NCI-H1105 (cell line): Measurements from ENCODE around the gene DNER.
A peak's percentile ranks its signal among the peaks of the same experiment; 100 is the strongest.

Experiments
- DNase-seq: peaks from one replicate; lab custom pipeline; 2025; lab: John Stamatoyannopoulos, UW

DNER gene

DNA sequence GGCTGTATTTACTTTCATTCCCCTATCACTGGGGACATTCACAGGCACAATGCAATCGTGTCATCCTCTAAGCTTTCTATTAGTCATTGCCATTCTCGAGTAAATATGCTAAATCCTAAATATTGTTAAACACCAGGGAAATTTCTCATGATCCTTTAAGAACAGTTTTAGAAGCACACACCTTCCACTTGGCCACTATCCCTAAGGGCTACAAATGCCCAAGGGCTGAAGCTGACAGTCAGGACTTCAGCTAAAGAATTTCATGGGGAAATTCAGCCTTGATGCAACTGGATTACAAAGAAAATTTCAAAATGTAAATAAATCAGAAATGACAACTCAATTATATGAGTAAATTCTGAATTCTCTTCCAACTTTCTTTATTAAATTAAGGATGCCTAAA is 280.2 kb downstream of the DNER start:
- DNase-seq: no peak

DNA sequence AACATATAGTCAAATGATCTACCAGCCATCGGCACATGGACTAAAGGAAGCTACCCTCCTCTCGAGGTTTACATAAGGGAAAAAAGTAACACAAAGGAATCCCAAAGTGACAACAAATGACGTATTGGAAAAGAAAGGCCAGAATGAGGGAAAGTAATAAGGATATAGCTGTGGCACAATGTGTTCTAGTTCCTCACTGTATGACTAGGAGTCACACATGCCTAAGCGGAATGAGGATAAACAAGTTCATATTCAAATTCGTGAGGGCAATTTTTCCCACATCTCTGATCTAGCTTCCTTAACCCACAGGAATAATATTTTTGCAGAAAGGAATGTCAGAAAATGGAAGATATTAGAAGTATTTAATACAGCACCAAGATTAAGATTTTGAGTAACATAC is 281.0 kb downstream of the DNER start:
- no peak for DNase-seq

DNA sequence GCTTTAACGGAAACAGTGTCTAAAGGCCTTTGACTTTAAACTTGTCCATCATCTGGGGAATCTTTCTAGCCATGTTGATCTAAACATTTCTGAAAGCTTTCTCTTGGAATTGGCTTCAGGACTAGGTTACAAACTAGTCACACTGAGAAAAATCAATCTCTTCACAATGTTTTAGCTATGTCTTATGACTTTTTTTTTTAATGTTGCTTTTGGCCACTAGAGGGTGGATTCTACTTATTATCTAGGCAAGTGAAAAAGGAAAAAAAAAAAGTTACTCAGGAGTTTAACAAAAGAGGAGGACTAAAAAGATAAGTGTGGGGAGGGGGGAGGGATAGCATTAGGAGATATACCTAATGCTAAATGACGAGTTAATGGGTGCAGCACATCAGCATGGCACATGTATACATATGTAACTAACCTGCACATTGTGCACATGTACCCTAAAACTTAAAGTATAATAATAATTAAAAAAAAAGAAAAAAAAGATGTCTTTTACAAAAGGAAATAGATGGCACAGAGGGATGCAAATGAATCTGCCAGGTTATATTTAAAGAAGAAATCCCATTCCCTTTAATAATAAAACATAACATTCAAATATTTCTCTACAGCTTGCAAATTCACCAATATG is 282.9 kb downstream of the DNER start:
- DNase-seq: peak; percentile 55

DNA sequence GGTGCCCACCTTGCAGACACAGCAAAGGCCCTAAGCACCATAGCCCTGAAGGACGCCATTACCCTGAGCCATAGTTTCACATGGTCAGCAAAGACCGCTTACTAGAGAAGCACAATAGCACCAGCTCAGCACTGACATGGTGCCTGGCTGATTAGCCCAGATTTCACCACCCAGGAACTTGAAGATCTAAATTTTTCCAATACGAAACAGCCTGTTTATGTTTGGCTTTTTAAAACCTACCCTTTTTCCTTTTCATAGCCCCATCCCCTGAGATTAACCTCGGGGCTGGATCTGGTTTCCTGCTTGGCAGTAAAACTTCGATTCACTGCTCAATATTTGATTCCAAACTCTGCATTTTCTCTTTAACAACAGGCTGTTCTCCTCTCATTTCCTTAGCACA is 284.8 kb downstream of the DNER start:
- DNase-seq: no peak

DNA sequence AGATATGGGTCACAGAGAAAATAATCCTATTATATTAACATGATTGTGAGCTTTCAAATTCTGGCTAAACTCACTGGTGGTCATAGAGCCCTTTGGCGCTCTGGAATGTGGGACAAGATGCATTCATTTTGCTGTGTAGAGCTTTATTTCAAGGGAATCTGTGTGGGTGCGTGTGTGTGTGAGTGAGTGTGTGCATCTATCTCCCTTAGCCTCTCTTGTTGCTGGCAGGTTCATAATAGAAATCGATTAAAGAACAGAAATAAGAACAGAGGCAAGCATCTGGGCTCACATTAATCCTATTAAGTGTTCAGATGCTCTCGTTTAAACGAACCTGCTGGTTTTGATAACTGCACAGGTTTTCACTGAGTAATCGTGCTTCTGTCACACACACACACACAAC is 287.9 kb downstream of the DNER start:
- DNase-seq: no peak

DNA sequence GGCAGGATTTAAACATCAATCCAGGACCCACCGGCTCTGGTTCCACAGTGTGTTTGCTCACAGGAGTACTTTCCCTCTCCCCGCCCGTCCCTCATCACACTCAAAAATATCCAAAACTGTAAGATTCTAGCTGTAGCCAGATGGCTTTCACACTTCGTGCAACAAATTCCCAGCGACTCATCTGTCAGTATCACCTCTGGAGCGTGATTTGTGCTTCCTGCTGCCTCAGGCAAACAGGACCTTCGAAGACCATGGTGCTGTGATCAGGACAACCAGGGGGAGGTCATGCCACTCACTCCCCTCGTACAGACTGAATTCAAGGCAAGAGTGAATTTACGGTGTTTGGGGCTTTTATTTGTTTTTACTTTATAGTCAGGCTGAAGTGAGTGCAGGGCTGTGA is 288.8 kb downstream of the DNER start:
- DNase-seq: no peak

DNA sequence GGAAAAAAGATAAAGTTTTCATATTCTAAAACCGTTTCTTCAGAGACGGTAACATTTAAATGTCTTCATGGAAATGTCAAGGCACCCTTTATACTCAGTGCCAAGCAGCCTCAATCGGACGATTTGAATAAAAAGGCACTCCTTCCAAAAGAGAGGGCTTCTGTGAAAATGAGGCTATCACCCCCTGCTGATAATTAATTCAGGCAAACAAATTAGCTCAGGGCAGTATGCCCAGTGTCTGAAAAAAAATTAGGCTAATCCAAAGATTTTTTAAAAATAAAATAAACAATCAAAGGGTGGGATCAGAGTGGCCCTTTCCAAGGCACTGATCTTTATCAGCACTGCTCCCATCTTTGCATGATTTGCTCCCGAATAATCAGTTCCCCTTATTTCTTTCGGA is 292.3 kb downstream of the DNER start:
- DNase-seq: peak; percentile 52

DNA sequence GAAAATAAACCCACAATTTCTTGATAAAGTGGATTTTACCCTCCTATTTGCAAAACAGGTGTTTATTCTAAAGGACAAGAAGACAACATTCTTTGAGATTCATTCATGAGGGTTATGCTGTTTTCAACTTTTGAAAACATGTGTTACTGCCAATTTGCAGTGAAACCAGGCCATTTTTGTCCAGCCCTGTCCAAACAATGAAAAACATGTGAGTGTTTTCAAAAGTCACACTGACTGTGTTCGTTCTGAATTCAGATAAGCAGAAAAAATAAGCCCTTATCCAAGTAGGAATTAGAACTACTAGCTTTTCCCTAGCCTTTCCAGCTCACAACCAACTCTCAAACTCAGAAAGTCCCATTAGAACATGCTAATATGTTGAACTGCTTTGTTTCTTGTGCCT is 295.2 kb downstream of the DNER start:
- DNase-seq: no peak

DNA sequence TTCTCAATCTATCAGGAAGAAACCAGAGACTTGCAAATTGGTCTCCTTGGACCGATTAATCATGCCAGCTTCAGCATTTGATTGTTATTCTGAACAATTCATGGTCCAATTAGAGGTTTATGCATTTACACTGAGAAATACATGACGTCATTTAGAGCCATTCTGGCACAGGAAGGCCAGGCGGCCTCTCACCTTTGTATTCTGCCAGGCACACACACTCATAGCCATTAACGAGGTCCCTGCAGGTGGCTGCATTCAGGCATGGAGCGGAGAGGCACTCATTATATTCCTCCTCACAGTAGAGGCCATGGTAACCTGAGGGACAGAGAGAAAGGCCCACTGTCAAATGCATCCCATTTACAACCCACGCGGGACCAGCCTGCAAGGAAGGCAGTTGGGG is 296.4 kb downstream of the DNER start:
- peak; percentile 90 for DNase-seq

DNA sequence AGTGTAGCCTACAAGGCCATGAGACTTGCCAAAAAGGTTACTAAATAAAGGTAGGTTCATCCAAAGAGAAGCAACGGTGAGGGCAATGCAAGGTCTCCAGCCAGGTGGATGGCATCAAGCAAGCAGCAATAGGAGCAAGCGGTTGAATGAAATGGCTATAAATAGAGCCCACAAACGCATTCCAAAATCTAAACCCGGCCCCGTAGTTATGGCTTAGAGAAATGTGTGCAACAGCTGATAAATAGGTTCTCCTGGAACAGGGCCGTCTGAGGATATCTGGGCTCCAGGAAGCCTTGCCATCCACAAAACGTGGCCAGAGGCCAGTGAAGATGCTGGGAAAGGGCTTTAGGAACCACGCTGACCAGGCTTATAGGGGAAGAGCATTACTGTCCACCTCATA is 297.2 kb downstream of the DNER start:
- no peak for DNase-seq

DNA sequence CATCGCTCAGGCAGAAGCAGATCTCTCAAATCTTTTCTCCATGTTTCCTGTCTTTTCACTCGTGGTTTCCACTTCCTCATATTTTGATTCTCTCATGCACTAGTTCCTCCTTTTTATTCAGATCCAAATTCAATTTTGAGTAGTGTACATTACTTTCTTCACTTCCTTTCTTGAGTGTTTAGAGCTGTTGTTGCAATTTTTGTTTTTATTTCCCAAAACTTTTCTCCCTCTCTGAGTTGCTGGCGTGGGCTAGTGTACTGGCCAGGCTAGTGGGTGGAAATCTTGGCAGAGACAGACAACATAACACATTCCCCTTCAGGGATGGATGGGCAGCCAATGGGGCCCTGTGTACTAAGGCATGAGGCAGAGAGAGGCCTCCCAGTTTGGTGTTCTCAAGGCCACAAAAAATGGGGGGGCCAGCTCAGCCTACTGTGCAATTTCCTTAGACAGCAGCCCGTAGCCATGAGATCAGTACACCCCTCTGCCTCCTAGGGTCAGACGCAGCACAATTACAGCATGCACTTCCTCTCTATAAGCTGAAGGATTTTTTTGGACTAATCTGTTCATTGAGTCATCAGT is 298.1 kb downstream of the DNER start:
- no peak for DNase-seq

DNA sequence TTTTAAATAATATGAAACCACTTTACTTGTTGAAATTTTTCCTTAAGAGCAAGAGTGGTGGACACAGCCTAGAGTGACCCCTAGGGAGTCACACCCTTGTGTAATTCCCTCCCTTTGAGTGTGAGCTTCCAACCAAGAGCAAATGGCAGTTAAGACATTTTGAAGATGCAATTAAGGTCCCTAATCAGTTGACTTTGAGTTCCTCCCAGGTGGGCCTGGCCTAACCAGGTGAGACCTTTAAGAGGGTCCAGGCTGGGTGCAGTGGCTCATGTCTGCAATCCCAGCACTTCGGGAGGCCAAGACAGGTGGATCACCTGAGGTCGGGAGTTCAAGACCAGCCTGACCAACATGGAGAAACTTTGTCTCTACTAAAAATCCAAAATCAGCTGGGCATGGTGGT is 299.7 kb downstream of the DNER start:
- no peak for DNase-seq

DNA sequence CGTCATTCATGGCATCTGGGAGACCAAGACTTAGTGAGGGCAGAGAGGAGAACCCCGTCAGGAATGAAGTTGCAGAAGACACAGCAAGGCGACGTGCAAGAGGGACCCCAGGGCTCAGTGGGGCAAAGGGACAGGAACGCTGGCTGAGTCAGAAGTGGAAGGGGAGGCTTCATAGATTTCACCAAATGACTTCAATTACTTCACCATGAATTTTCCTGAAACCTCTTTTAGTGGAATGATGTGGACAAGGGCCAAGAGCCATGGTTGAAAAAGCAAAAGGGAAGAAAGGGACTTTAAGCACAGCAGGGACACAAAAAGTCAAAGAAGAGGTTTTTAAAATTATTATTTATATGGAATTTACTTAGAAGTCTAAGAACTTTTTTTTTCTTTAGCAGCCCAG is 301.7 kb downstream of the DNER start:
- no peak for DNase-seq

DNA sequence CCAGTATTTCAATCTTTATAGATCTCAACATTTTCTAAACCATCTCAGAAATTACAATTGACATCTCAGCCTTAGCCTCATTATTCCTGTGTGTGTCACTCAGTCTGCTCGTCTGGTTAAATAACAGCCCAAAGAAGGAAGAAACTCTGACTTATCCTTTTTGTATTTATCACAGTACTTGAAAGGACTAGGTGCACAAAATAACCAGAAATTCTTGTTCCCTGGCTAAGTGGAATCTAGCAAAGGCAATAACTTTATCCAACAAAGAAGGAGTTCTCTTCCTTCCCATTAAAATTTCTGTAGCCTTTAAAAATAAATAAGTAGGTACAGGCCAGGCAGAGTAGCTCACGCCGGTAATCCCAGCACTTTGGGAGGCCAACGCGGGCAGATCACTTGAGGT is 303.4 kb downstream of the DNER start:
- no peak for DNase-seq

DNA sequence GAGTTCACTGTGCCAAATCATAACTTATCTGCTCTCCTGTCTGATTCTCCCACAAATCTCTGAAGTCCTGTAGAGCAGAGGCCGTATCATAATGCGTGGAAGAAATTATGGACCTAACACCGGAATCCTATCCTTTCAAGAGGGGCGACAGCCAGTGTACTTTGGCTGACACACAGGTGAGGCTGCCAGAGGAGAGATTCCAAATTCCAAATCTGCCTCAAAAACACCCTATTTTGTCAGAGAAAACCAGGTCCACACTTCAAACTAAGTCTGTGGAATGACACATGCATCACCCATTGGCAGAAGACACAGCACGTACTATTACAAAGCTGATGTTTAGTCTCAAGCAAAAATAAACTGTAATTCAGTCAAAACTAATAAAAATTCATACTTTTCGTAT is 304.1 kb downstream of the DNER start:
- no peak for DNase-seq

DNA sequence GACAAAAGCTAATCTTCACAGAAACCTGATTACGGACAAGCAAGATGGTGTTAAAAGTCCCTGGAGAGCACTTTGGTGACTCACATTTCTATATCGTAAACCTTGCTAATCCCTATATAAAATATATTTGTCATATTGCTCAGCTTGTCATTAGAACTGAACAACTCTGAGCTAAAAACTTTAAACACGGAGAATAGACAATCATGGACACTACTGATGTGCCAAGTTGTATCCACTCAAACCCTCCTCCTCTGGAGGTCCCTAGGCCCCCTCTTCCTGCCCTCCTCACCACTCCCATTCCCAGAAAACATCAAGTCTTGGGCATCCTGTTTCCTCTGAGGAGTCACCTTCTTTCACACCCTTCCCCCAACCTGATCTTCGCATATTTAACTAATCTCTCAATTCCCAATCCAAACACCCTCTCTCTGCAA is 304.6 kb downstream of the DNER start:
- no peak for DNase-seq

DNA sequence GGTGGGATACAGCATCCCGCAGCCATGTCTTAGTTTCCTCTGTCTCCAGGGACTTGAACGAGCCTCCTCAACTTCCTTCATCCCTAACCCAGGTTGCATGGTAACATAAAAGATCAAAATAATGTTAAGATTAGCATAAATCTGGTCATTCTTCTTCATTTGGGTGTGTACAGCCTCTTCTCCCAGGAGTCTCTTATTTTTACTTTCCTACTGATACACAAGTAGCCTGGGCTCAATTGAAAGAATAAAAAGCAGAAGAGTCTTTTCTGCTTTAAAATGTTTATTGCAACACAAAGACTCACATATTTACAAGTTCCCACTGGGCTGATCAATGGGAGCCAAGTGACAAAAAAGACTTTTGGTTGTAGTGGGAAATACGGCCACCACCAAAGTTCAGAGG is 305.4 kb downstream of the DNER start:
- DNase-seq: no peak

DNA sequence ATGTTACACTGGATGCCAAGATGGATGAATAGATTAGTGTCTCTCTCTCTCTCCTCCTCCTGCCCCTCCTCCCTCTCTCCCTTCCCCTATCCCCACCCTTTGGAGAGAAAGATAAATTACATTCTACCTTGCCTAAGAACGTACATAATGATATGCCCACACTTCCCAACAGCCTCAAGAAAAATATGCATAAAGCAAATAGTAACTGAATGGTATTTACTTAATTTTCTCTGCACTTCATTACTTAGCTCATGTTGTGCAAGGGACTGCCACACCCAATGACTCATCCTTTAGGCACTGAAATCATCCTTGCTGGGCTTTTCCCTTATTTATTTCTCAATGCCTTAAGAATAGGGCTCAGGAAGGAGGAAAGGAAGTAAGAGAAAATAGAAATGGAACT is 306.0 kb downstream of the DNER start:
- DNase-seq: no peak

DNA sequence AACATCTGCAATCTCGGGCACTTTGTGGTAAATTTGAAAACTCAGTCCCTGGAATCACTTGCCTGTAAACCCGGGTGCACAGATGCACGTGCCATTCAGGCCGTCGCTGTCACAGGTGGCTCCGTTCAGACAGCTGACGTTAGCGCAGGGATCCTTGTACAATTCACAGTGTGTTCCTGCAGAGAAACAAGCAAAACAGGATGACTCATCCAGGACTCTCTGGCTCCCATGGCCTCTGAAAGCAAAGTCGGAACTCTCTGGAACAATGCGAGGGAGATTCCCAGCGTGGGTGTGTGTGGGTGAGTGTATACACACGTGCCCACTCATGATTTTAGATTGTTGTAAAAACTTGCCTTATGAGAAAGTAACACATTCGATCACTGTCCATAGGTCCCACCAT is 307.2 kb downstream of the DNER start:
- no peak for DNase-seq

DNA sequence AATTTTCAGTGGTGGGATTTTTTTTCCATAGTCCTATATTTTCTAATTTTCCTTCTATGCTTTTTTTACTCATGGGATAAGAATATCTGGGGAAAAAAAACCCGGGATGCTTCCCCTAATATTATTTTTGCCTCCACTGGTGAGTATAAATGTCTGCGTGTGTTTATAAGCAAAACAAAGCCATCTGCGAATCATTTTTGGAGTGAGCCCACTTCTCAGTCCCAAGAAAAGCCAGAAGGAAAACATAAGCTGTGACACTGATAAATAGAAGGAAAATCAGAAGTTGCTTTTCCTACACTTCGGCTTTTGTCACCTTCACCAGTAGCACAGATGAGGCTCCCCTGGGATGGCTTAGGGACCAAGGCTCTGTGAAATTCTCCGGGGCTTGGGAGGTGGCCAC is 308.6 kb downstream of the DNER start:
- DNase-seq: no peak

DNA sequence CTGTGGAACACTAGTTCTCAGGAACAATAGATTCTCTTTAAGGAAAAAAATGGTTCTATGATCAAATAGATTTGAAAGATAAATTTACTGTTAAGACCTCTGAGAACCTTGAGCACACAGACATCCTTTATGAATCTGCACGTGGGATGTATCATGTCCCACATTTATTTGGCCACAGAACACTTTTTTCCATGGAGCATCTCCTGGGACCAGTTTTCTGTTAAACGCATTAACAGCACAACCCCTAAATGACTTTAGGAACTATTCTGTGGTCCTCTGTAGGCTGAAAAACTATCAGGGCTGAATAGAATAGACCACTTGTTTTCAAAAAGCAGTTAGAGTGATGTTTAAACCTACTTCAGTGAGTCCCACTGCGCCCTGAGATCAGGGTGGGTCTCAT is 311.1 kb downstream of the DNER start:
- no peak for DNase-seq

DNA sequence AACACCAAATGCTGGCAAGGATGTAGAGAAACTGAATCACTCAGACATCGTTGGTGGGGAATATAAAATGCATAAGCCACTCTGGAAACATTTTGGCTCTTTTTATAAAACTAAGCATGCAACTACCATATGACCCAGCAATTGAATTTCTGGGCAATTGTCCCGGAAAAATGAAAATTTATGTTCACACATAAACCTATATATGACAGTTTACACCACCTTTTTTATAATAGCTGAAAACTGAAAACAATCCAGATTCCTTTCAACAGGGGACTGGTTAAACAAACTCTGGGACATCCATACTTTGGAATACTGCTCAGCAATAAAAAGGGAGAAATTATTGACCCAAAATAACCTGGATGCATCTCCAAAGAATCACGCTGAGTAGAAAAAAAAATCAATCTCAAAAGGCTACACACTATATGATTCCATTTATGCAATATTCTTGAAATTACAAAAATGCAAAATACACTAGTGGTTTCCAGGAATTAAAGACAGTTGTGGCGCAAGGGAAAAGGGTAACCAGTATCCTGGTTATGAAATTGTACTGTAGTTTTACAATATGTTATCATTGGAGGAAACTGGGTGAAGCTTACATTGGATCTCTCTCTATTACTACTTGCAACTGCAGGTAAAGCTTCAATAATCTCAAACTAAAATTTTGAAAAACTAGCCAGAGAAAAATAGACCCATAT is 313.0 kb downstream of the DNER start:
- DNase-seq: no peak

DNA sequence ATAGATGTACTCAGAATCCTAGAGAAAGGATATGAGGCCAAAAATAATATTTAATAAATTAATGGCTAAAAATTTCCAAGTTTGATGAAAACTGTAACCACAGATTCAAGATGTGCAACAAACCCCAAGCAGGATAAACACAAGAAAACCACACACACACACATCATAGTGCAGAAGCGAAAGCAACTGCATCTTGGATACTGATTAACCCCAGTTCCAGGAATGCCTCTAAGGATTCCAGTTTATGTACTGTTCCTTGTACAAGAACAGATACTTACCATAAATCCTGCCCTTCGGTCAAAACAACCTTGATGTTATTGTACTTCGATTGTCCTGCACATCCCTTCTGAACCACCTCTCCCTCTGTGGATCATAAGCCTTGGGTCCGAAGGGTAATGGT is 320.4 kb downstream of the DNER start:
- no peak for DNase-seq

DNA sequence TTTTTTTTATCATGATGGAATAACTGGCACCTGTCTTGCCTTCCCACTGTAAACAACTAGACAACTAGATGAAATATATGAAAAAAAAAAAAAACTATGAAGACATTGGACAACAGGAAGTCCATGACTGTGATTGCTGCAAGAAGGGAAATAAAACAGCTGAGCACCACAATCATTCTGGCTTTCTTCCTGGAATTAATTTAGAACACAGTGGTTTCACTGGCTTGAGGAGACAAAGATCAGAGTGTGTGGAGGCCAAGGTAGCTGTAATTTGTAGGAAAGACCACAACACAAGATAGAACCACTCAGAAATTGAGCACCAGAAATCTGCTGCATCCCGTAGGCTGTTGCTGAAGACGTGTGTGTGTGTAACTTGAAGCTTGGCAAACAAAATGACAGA is 322.2 kb downstream of the DNER start:
- no peak for DNase-seq
